HG03139 (cell line): Measurements from ENCODE around the gene ANKS1B.

Experiments used
- ATAC-seq: cut with Tn5 transposase; IDR thresholded peaks from one replicate; pipeline ENCODE4 v1.9.1; 2021; ENCODE audit not compliant: unreplicated experiment

The ANKS1B gene

DNA sequence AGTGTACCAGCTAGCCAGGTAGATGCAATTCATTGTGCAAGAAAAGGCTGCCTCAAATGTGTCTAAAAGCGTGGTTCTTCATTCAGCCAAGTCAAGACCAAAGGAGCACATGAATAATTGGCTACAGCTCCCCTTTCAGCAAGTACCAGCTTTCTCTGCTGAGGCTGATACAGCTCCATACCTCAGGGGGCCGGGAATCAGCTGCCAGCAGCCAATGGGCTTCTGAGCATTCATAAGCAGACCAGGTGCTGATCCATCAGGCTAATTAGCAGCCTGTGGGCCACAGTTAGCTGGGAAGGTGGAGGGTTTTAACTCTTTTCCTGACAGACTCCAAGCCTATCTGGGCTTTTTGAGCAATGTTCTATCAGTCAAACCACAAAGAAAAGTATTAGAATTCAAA lies 1075.0 kb downstream of the ANKS1B start:
- no peak for ATAC-seq

DNA sequence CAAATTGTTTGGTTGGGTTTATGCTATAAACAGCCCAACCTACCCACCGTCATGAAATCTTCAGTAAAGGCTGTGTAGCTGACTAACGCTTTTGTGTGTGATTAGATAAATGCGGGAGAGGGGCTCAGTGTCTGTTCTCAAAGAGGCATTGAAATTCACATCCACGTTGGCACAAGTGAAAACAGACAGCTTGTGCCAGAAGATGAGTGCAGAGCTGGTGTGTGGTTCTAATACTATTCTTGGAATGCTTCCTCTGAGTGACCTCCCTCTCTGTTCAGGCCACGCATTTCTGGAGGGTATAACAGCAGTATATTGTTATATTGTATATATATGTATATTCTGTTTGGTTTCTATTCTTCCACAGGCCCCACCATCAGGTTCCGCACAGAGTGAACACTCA lies 1075.9 kb downstream of the ANKS1B start:
- no peak for ATAC-seq

DNA sequence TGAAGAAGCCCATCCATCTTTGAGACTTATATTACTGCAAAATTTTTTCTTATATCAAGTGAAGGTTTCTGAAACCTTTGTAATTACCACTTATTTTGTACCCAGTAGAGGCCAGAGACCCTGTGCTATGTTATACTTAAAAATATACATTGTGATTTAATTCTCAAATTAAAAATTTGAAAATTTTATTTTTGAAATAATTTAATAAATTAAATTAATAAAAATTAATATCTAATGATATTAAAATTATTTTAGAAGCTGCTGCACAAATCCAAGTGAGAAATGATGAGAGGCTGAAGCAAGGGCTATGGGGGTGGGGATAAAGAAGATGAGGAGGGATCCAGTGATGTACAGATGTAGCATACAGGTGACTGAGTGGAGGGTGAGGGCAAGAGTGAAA lies 1080.9 kb downstream of the ANKS1B start:
- no peak for ATAC-seq

DNA sequence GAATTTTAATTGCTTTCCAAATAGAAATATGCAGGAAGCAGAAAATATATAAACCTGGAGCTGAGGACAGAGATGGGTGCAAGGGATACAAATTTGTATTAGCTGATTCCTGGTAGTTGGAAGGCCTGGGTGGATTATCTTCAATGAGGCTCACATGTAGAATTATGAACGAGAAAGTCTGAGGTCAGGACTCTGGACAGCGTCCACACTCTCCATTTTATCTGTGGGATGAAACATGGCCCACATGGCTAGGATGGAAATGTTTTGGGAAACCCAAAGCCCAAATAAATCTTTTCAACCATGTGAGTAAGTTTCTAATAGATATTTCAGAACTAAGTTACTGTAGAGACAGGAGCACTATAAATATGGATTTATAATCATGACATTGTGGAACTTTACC lies 1083.5 kb downstream of the ANKS1B start:
- no peak for ATAC-seq

DNA sequence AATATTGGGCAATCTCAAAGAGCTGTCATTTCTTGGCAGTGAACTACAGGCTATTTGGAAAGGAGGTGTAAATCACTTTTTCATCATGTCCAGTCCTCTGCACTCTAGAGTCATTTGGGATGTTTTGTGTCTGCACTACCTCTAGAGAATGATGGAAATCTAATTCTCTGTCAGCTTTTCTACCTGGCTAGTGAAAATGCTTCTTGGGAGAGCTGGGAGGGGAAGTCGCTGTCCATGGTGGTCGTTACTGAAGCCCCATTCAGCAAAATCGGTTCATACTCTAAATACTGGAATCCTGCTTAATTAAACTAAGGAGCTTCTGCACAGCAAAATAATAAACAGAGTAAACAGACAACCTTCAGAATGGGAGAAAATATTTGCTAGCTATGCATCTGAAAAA lies 1087.8 kb downstream of the ANKS1B start:
- ATAC-seq, result no peak

DNA sequence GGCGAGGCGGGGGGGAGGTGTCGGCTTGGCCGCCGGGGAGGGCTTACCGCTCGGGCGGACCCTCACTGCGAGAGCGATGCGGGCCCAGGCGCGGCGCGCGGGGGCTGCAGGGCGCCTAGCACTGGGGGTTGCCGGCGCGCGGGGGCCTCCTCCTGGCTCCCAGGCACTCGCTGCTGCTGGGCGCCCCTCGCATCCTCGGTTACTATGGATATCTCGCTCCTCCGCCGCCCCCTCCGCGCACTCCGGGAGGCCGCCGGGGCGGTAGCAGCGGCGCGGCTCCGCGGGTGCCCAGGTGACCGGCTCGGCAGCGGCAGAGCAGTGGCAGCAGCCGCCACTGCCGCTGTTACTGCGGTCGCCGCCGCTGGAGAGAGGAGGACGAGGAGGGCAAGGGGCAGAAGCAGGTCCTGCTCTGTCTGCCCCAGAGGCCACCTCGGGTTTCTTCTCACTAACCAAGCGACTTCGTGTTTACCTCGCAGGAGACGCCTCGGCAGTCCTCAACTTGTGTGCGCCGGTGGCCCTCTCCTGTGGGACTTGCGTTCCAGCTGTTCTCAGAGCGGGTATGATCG lies 1089.6 kb downstream of the ANKS1B start:
- no peak for ATAC-seq

DNA sequence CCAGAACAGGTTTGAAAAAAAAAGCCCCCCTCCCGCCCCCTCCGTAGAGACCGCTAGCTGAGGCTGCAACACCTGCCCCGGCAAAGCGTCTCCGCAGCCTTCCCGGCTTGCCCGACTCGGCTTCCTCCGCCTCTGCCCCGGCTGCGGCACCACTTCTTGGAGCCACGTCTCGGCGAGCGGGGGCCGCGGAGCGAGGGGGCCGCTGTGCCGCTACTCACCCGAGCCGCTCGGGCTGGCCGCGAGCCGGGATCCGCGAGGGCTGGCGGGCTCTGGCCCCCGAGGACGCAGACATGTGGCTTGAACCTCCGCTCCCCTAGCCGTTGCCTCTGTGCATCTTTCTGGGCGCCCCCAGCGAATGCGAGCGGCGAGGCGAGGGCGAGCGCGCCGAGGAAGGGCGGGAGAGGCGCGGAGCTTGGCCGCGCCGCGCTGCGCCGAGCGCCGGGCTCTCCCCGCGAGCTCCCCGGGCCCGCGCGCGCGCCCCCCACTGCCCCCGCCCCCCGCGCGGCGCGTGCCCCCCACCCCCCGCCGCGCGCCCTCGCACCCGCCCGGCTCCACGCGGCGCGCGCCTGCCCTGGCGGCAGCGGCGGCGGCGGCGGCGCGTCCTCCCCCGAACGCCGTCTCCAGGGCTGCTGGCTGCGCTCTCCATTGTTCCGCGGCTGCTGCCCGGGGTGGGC lies 1090.2 kb downstream of the ANKS1B start:
- ATAC-seq, result no peak

DNA sequence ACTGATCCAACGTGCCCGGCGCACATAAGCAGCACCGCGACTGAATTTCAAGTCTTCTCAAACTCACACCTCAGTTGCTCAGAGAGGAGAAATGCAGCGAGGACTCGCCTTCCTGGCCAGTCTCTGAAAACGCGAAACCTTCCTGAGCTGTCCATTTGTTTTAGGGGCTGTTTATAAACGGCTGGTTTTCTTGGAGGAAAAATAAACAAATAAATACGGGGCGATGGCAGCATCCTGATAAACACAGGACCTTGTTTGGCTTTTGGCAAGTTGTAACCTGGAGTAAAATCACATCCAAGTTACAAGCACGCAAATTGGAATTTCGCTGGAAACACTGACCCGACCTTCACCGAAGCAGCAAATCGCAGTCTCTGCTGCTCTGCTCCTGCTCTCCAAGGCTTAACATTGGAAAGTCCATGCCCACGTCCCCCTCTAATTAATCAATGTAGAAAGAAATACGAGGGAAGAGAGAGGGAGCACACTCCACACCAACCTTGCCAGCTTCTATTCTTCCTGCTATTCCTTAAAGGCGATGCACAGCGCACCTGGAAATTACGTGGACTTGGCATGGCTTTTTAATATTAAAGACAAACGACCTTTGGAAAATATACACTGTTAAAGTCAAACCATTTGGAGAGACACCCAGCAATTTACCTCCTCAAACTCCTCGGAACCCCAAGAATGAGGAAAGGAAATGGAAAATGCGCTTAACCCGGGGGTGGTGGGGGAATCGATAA lies 1090.9 kb downstream of the ANKS1B start:
- ATAC-seq, result no peak

DNA sequence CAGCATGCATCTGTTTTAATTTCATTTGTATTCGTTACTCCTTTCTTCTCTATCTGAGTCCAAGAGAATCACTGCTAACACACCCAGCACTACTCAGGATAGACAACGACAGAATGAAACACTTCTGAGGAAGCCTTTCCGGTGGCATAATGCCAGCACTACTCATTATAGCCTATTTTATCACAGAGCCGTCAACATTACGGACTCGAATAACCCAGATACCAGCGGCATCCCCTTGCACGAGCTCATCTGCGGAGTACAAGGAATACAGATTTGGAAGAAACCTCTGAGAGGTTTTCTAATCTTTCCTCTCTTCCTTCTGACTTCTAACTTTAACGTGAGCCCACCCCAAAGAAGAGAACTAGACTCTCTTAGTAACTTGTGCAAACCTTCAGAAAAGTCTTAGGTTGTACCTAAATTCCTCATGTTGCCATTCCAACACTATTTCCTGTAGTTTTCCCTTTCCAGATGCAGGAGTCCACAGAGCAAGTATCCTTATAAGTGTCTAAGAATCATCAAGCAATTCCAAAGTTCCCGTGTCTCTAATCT lies 1091.5 kb downstream of the ANKS1B start:
- no peak for ATAC-seq

DNA sequence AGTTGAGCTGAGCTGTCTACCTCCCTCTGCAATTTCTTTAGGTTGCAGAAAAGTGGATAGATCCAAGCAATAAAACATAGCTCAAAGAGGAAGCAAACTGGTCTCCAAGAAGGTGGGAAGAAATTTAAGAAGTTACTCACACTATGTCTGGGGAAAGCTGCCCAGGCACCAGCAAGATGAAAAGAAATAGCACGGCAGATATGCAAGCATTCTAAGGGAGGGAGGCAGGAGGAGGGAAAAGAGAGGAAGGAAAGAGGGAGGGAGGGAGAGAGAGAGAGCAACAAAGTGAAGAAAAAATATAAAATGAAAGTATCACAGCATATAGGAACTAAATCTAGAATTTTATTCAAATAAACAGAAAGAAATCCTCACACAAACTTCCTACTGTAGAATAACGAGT lies 1099.0 kb downstream of the ANKS1B start:
- ATAC-seq, result no peak

DNA sequence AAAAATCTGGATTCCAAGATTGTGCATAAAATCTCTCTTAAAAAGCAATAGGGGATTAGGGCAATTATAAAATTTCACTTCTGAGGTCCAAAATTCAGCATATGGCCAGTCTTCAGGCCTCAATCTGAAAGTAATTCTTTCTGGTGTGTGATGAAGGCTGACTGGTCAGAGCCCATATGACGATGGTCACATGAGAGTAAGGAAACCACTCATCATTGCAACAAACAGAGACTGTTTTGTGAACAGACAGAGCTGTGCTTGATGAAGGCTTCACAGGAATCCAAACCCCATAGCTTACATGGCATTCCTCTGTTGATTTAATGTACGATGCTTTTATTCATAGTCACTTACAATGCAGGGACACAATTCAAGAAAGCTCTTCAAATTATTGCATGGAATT lies 1101.5 kb downstream of the ANKS1B start:
- no peak for ATAC-seq

DNA sequence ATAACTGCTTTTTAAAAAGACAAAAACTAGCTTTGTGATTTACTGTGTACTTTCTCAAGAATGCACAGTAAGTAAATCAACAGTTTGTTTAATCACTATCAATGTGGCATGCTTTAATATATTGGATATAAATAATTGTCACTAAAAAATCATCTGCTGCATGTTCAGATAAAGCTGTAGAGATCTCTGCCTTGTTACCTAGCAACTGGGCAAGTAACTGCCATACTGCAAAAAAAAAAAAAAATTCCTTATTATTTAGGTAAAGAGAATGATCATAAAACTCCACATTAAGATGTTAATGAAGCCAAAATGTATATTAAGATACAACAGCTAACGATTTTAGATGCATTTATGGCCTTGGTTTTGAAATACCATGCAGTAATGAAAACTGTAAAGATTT lies 1102.2 kb downstream of the ANKS1B start:
- ATAC-seq, result no peak

DNA sequence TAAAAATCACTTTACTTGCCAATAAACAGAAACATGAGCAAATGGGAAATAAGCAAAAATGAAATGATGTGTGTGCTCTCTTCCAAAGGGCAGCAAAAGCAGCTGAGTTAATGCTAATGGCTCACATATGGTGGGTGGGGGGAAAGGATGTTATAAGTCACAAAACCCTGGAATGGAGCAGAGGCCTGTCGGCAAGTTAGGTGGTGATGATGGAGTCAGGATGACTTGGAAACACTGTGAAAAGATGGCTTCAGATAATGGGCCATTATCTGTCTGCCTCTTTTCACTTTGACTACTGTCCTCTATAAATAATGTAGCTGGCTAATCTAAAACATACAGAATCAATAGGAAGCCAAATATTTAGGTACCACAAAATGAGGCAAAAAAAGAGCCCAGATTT lies 1111.0 kb downstream of the ANKS1B start:
- no peak for ATAC-seq

DNA sequence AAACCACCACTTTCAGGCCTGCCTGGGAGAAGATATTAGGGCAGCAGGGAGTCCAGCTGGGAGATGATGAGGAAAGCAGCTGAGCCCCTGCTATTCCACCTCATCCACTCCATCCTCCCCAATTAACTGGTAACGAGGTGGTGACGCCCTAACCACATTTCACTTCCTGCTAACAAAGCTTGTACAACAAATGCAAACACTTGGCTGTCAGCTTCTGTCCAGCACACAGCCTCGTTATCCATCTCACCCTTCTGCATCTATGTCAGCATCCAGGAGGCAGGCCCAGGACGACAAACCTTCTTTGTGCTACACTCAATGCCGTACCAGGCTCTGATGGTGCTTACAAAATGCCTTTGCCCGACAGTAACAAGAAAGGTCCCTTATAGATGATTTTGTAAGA lies 1114.2 kb downstream of the ANKS1B start:
- ATAC-seq, result no peak

DNA sequence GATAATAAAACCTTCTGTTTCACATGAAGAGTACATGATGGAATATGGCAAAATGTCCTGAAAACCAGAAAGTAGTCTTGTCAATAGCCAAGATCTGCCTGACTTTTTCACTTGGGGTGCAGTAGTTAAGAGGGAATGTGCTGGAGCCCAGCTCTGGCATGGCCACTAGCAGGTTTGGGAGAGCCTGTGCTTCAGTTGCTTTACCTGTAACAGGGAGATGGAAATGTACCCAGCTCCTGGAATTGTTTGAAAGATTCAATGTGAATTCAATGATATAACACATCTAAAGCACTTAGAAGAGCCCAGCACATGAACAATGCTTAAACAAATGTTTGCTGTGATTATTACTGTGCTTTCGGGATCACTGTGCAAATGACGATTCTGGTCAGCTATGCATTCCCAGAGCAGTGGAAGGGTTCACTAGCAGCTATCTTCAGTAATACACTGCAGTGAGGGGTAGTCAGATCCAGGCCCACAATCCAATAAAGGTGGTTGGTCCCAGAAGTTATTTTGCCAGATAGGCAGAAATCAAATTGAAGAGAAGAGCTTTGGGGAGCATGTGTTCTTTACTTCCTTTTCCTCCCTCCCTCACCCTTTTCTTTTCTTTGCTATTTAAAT lies 1114.7 kb downstream of the ANKS1B start:
- no peak for ATAC-seq

DNA sequence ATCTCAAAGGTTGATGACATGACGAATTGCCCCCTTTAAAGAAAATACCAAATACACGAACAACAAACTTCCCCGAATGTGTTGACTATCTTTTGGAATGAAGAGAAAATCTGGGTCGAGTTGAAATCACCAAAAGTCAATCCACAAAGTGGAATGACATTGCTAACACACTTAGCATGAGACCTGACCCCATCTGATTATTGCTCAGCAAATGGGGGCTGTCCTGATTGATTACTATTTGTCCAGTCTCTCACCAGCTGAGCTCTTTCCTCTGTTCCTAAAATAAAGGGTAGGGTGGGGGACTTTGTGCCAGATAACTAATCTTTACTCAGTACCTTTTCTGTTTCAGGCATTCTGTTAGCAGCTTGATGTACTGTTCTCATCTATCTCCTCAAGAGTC lies 1116.2 kb downstream of the ANKS1B start:
- ATAC-seq, result no peak

DNA sequence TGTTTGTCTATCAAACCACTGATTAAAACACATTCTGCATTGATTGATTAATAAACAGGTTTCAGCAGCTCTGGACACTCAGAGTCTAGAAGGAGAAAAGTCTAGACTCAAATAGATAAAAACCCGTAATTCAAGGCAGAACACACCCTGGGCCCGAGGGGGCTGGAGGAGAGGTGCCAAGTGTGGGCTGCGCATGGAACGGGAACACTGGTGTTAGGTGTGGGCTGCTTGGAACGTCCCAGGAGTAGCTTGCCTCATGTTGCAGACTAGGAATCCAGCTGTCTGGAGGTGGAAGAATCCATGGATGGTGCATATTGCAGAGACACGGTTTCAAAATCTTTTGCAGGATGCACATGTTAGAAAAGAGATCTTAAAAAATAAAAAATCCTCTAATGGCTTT lies 1116.7 kb downstream of the ANKS1B start:
- ATAC-seq, result no peak

DNA sequence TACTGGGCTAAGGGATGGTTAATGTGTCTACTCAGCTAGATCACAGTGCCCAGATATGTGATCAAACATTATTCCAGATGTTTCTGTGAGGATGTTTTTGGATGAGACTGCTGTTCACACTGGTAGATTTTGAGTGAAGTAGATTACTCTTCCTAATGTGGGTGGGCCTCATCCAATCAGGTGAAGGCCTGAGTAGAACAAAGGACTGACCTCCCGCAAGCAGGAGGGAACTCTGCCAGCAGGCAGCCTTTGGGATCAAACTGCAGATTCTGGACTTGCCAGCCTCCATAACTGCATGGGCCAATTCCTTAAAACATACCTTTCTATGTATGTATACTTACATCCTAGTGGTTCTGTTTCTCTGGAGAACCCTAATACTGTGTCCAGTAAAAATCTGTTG lies 1120.4 kb downstream of the ANKS1B start:
- ATAC-seq, result no peak

DNA sequence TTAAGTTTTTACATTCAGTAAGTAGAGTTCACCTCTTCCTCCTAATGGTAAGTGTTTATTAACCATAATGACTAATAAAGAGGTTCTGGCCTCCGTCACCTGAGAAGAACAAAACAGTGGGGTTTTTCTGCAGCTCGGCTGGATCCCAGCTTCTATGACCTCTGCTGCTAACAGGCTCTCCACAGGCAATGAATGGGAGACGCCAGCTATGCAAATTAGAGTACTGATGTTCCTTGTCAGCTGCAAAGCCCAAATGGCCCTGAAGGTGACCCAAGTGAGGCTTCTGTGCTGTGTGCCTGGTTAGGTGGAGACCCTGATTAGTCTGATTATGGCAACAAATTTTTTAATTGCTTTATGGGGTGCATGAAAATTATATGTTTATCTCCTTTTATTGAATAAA lies 1121.6 kb downstream of the ANKS1B start:
- ATAC-seq, result no peak

DNA sequence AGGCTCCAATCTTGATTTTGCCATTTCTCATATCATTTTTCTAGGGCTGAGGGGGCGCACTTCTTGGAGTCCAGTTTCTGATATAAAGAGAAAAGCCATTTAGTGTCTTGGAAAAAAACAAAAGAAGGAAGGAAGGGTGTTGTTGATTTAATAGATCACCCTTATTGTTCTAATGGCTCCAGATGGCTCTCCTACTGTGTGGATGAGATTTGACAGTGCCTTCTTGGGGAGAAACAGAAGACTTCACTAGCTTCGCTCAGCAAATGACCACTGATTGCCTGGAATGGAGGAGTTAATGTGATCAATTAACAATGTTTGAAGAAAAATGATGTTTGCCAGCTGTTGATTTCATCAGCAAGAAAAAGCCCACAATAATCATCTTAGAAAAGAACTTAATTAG lies 1123.5 kb downstream of the ANKS1B start:
- no peak for ATAC-seq

DNA sequence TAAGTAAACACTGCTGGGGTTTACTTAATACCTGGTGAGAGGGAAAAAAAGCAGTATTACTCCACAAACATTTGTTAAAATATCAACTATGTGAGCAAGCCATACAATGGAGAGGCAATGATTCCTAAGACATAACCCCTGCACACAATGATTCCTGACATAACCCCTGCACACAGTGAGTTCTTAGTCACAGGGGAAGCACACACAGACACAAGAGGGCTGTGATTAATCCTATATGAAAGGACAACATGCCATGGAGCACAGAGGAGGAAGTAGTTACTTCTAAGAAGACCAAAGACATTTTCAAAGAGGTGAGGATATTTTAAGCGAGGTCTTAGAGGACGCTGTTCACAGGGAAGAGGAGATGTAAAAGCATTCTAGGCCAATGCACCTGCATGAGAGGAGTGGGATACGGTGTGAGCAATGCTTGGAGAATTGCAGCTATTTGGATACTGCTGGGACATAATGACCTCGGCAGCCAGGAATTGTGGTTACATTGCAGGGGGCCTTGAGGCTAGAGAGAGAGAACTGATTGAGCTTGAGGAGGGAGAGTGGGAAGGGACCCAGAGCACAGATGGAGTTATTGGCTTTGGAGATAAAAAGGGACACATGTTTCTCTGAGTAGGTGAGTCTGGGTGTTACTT lies 1127.7 kb downstream of the ANKS1B start:
- ATAC-seq, result no peak
